WTC11 (cell line): ENCODE results near the gene IPO4. TPM values are rescaled to one million over a fixed set of nuclear protein-coding genes. Genes with fewer than 3 reads are reported as not detected.

Experiments
- ATAC-seq: fragments of 200-7000 bp; cut with Tn5 transposase; 2 replicates; pipeline ENCODE4 v1.10.0; 2021; ENCODE audit warnings: mild to moderate bottlenecking, moderate library complexity
- Bru-seq: library from RNA; stranded (reverse); fragments of 400-500 nt; gene quantifications from one replicate; lab custom pipeline; 2021; lab: Mats Ljungman, UMichigan
- CTCF ChIA-PET: fragments of 300-600 bp; sonication (Branson Sonifier 250); formaldehyde crosslinking; loops from one replicate; lab custom pipeline; 2021; ENCODE audit warnings: antibody characterized with exemption; lab: Charles Lee
- POLR2A ChIA-PET: fragments of 350-600 bp; sonication (Branson Sonifier 250); formaldehyde crosslinking; loops from one replicate; lab custom pipeline; 2021; ENCODE audit warnings: antibody characterized with exemption; lab: Charles Lee
- DNase-seq: peaks from one replicate; pipeline ENCODE4 v3.0.0; 2021; ENCODE audit warnings: low spot score
- H3K27ac Mint-ChIP-seq: 2 replicates; pipeline ENCODE4 v1.8.0; 2021; ENCODE audit warnings: mixed read lengths
- H3K27me3 Mint-ChIP-seq: 2 replicates; pipeline ENCODE4 v1.8.0; 2021; ENCODE audit warnings: low read depth, mild to moderate bottlenecking, moderate library complexity, mixed read lengths
- H3K36me3 Mint-ChIP-seq: 2 replicates; pipeline ENCODE4 v1.8.0; 2021; ENCODE audit warnings: mixed read lengths
- H3K4me1 Mint-ChIP-seq: 2 replicates; pipeline ENCODE4 v1.8.0; 2022; ENCODE audit warnings: mixed read lengths
- H3K4me3 Mint-ChIP-seq: 2 replicates; pipeline ENCODE4 v1.8.0; 2021; ENCODE audit warnings: mild to moderate bottlenecking, moderate library complexity, mixed read lengths
- H3K9me3 Mint-ChIP-seq: 2 replicates; pipeline ENCODE4 v1.8.0; 2021; ENCODE audit warnings: mixed read lengths
- AR ChIP-seq: fragments of 250-450 bp; sonication (Bioruptor Pico); IDR thresholded peaks from 2 replicates; pipeline ENCODE4 v1.9.0; 2021; ENCODE audit warnings: mild to moderate bottlenecking
- ARID4B ChIP-seq: sonication (generic); formaldehyde crosslinking; IDR thresholded peaks from 2 replicates; pipeline ENCODE4 v1.8.0; 2023; ENCODE audit warnings: missing genetic modification reagents, mild to moderate bottlenecking, borderline replicate concordance
- CBFB ChIP-seq: sonication (generic); formaldehyde crosslinking; IDR thresholded peaks from 2 replicates; pipeline ENCODE4 v1.8.1; 2022; ENCODE audit warnings: mild to moderate bottlenecking, low read depth, missing genetic modification reagents
- CDX4 ChIP-seq: fragments of 250-450 bp; sonication (Bioruptor Pico); IDR thresholded peaks from 2 replicates; pipeline ENCODE4 v1.9.0; 2021; ENCODE audit warnings: moderate library complexity, mild to moderate bottlenecking, inconsistent platforms, borderline replicate concordance
- CREM ChIP-seq: sonication (generic); formaldehyde crosslinking; IDR thresholded peaks from 2 replicates; pipeline ENCODE4 v1.8.1; 2022; ENCODE audit warnings: mild to moderate bottlenecking, missing genetic modification reagents, moderate library complexity
- E2F1 ChIP-seq: sonication (generic); formaldehyde crosslinking; IDR thresholded peaks from 2 replicates; pipeline ENCODE4 v1.8.0; 2022; ENCODE audit warnings: mild to moderate bottlenecking, missing genetic modification reagents
- EMX1 ChIP-seq: fragments of 250-450 bp; sonication (Bioruptor Pico); IDR thresholded peaks from 2 replicates; pipeline ENCODE4 v1.8.0; 2021; ENCODE audit warnings: mild to moderate bottlenecking
- GRHL2 ChIP-seq: fragments of 250-450 bp; sonication (Bioruptor Pico); IDR thresholded peaks from 2 replicates; pipeline ENCODE4 v1.8.0; 2022; ENCODE audit warnings: mild to moderate bottlenecking, moderate library complexity; ENCODE audit not compliant: insufficient replicate concordance, severe bottlenecking
- HMGA2 ChIP-seq: fragments of 250-450 bp; sonication (Bioruptor Pico); IDR thresholded peaks from 2 replicates; pipeline ENCODE4 v1.4.0; 2021; ENCODE audit warnings: mild to moderate bottlenecking, moderate library complexity
- HMGXB4 ChIP-seq: sonication (generic); formaldehyde crosslinking; IDR thresholded peaks from 2 replicates; pipeline ENCODE4 v1.8.1; 2023; ENCODE audit warnings: mild to moderate bottlenecking, moderate library complexity, missing genetic modification reagents
- IRF1 ChIP-seq: sonication (generic); formaldehyde crosslinking; IDR thresholded peaks from 2 replicates; pipeline ENCODE4 v1.8.0; 2023; ENCODE audit warnings: missing genetic modification reagents
- JUN ChIP-seq: sonication (generic); formaldehyde crosslinking; IDR thresholded peaks from 2 replicates; pipeline ENCODE4 v1.8.0; 2023; ENCODE audit warnings: mild to moderate bottlenecking, missing genetic modification reagents
- KAT7 ChIP-seq: sonication (generic); formaldehyde crosslinking; IDR thresholded peaks from 2 replicates; pipeline ENCODE4 v1.8.1; 2023; ENCODE audit warnings: missing genetic modification reagents, mild to moderate bottlenecking, borderline replicate concordance
- TEAD1 ChIP-seq: sonication (generic); formaldehyde crosslinking; IDR thresholded peaks from 2 replicates; pipeline ENCODE4 v1.8.0; 2022; ENCODE audit warnings: mild to moderate bottlenecking, missing genetic modification reagents
- ZMAT4 ChIP-seq: fragments of 250-450 bp; sonication (Bioruptor Pico); IDR thresholded peaks from 2 replicates; pipeline ENCODE4 v1.9.0; 2021; ENCODE audit warnings: mild to moderate bottlenecking
- ZNF219 ChIP-seq: sonication (generic); formaldehyde crosslinking; IDR thresholded peaks from 2 replicates; pipeline ENCODE4 v1.8.0; 2023; ENCODE audit warnings: missing genetic modification reagents, mild to moderate bottlenecking, borderline replicate concordance
- ZNF317 ChIP-seq: sonication (generic); formaldehyde crosslinking; IDR thresholded peaks from 2 replicates; pipeline ENCODE4 v1.8.1; 2023; ENCODE audit warnings: low read depth, mild to moderate bottlenecking, moderate library complexity, missing genetic modification reagents, borderline replicate concordance
- ZNF423 ChIP-seq: fragments of 250-450 bp; sonication (Bioruptor Pico); IDR thresholded peaks from 2 replicates; pipeline ENCODE4 v2.1.2; 2022; ENCODE audit warnings: mild to moderate bottlenecking, moderate library complexity
- long read RNA-seq, 3 experiments: library from RNA in 1 of 3; library from capped mRNA in 1 of 3; library from polyadenylated mRNA in 1 of 3; unstranded in 2 of 3; stranded (forward) in 1 of 3; transcript quantifications; one replicate each; pipeline ENCODE4 v2.0.0, GENCODE V29; 2021
- total RNA-seq: library from RNA; stranded (reverse); gene quantifications from 3 replicates; pipeline ENCODE4 v1.2.3, GENCODE V29; 2021

IPO4 gene
- total RNA-seq (87.6 to 128 TPM (median 91.2 TPM) in 3 replicates), Bru-seq, nascent RNA (percentile 57 among the genes with signal in this experiment)
- long read RNA-seq, experiment 1, transcript IPO4-201 (30 exons, 3,646 nt), result major isoform, 210 of 342 reads
- long read RNA-seq, experiment 1, transcript IPO4-211 (30 exons, 3,485 nt), result minor isoform, 74 of 342 reads
- long read RNA-seq, experiment 1, partial matches to known transcripts, result 18 of 342 reads
- long read RNA-seq, experiment 1, other reads (novel, unspliced or antisense), result 39 of 342 reads
- long read RNA-seq, experiment 2, transcript IPO4-201 (30 exons, 3,646 nt), result major isoform, 22 of 75 reads
- long read RNA-seq, experiment 2, transcript IPO4-211 (30 exons, 3,485 nt), result minor isoform, 9 of 75 reads
- long read RNA-seq, experiment 2, partial matches to known transcripts, result 25 of 75 reads
- long read RNA-seq, experiment 2, other reads (novel, unspliced or antisense), result 19 of 75 reads
- long read RNA-seq, experiment 3, partial matches to known transcripts, result 3 of 9 reads
- long read RNA-seq, experiment 3, other reads (novel, unspliced or antisense), result 4 of 9 reads

- CTCF ChIA-PET, result interaction anchor here (0.5 to 3.3 kb wide), 12 partner anchors 17 to 243 kb away, joined by 3 to 24 read pairs (median 4); partner anchors contain the start of genes CHMP4A, DCAF11, IRF9 and MDP1
- ATAC-seq (peak; percentile 88), DNase-seq (peak; percentile 97)
- POLR2A ChIA-PET, result interaction anchor here (0.6 to 1.7 kb wide), 7 partner anchors 20 to 668 kb away, joined by 3 to 11 read pairs (median 7); partner anchors contain the start of genes CHMP4A, DCAF11, IRF9 and MDP1
- H3K4me1 Mint-ChIP-seq, result peaks cover 16% of the 10 kb centered on the region
- peak within 1 kb of the TSS; percentile 76; the same call in 1 of the 2 replicates for H3K27ac Mint-ChIP-seq
- no peaks in the 10 kb centered on the region for H3K9me3 Mint-ChIP-seq
- H3K27me3 Mint-ChIP-seq, result no peaks in the 10 kb centered on the region
- H3K36me3 Mint-ChIP-seq, result peaks cover 33% of the 10 kb centered on the region
- peak within 1 kb of the TSS; percentile 89 for H3K4me3 Mint-ChIP-seq
- no peak; the same call in 1 of the 2 replicates for TF ChIP-seq JUN
- no peak for TF ChIP-seq E2F1
- TF ChIP-seq CREM (CRISPR knock-in tag), result peak; percentile 71
- TF ChIP-seq ZNF423 (CRISPR knock-in tag), result no peak
- TF ChIP-seq KAT7, result 0 out of 2 replicates have a peak, but pooled peaks have one; percentile 59
- peak; percentile 71; the same call in 1 of the 2 replicates for TF ChIP-seq ARID4B (CRISPR knock-in tag)
- no peak for TF ChIP-seq HMGA2
- no peak; the same call in 1 of the 2 replicates for TF ChIP-seq IRF1
- no peak for TF ChIP-seq CDX4 (CRISPR knock-in tag)
- TF ChIP-seq ZNF317 (CRISPR knock-in tag), result no peak
- no peak for TF ChIP-seq ZMAT4 (CRISPR knock-in tag)
- peak; percentile 82; the same call in 1 of the 2 replicates for TF ChIP-seq CBFB
- no peak for TF ChIP-seq GRHL2 (CRISPR knock-in tag)
- TF ChIP-seq ZNF219 (CRISPR knock-in tag), result peak; percentile 33; the same call in 1 of the 2 replicates
- no peak for TF ChIP-seq EMX1 (CRISPR knock-in tag)
- no peak for TF ChIP-seq AR (CRISPR knock-in tag)
- peak; percentile 50; the same call in 1 of the 2 replicates for TF ChIP-seq HMGXB4
- TF ChIP-seq TEAD1 (CRISPR knock-in tag), result peak; percentile 68
Observed at GRCh38 chr14:24188251-24189058, at the start of gene IPO4. Gene IPO4, minus strand, starts transcription at chr14:24188816. Its CDS starts 29 bp downstream, at chr14:24188787.
